Adrenal gland (tissue), 12 donors: ENCODE data around the gene SYMPK. TPM values are rescaled to one million over a fixed set of nuclear protein-coding genes. Genes with fewer than 3 reads are reported as not detected.

Experiments used
- DNase-seq, 7 donors: peaks; one replicate each; pipeline ENCODE4 v3.0.0-alpha.2; 2019 to 2020
- H3K27ac ChIP-seq, 5 donors: fragments of 200-600 bp; sonication (generic) in 4 of 5; 1 replicate in 3 of 5; 2 replicates in 2 of 5; pipeline versions ENCODE4 v1.5.1 to v1.8.0; 2016 to 2020; ENCODE audit warnings: mild to moderate bottlenecking in 1 of 5
- H3K27me3 ChIP-seq: fragments of 200-600 bp; 2 replicates; pipeline ENCODE4 v1.8.0; 2021
- H3K36me3 ChIP-seq, 2 donors: fragments of 200-600 bp; replicated peaks in 1 of 2; 1 replicate in 1 of 2; 2 replicates in 1 of 2; pipeline versions ENCODE4 v1.5.1 to v1.8.0; 2018 to 2022
- H3K4me1 ChIP-seq, 2 donors: fragments of 200-600 bp; replicated peaks in 1 of 2; 1 replicate in 1 of 2; 2 replicates in 1 of 2; pipeline versions ENCODE4 v1.5.1 to v1.8.0; 2018 to 2021
- H3K4me3 ChIP-seq, 4 donors: fragments of 200-600 bp; sonication (generic) in 3 of 4; one replicate each; pipeline ENCODE4 v1.5.1; 2016 to 2018
- H3K9me3 ChIP-seq, 3 donors: fragments of 200-600 bp; sonication (generic) in 1 of 3; replicated peaks in 1 of 3; 1 replicate in 2 of 3; 2 replicates in 1 of 3; pipeline versions ENCODE4 v1.5.1 to v1.8.0; 2016 to 2021
- CTCF ChIP-seq, 6 experiments: fragments of 450-650 bp in 4 of 6; fragments of 200-600 bp in 2 of 6; sonication (generic) in 1 of 6; IDR thresholded peaks; 1 replicate in 5 of 6; 2 replicates in 1 of 6; pipeline versions ENCODE4 v1.5.1 to v1.8.0; 2016 to 2021; ENCODE audit warnings: antibody characterized with exemption in 6 of 6, mild to moderate bottlenecking in 2 of 6, moderate library complexity in 1 of 6
- POLR2A ChIP-seq, 2 donors: fragments of 450-650 bp; IDR thresholded peaks; one replicate each; pipeline ENCODE4 v1.6.1; 2017; ENCODE audit warnings: antibody characterized with exemption in 2 of 2, mild to moderate bottlenecking in 2 of 2, moderate library complexity in 1 of 2
- WGBS, 4 donors: extraction: QIAGEN DNeasy Blood & Tissue Kit in 2 of 4; methylation state at CpG; one replicate each; pipeline versions ENCODE4 v1.1.5 to v1.1.7; 2013 to 2017; 5-methylcytosine and 5-hydroxymethylcytosine counted together
- intact Hi-C, 2 donors: fragments of 100-400 bp; cut with DNase I; formaldehyde crosslinking; loops; one replicate each; pipeline versions ENCODE4 v1.14.1 to v1.15.0; 2022 to 2023
- polyA plus RNA-seq, 3 donors: library from polyadenylated mRNA; stranded (reverse); fragments of 200-250 nt in 2 of 3; fragments of 350-450 nt in 1 of 3; fragmentation: Illumina TruSeq in 1 of 3; extraction: RNeasy Lipid Tissue Mini Kit (QIAGEN cat#74804) in 1 of 3; gene quantifications; one replicate each; pipeline ENCODE4 v1.2.3, GENCODE V29; 2013 to 2014
- total RNA-seq, 9 donors: library from RNA; depleted of rRNA in 4 of 9; stranded (reverse); fragments of >200 nt in 4 of 9; fragments of 120-200 nt in 1 of 9; fragmentation: NEBNext Ultra II Directional in 1 of 9; extraction: Animal tissue kit (Norgen Biotek cat#: 25700) in 1 of 9; gene quantifications; one replicate each; pipeline versions ENCODE4 v1.1.0 to v1.2.4, GENCODE V29; 2013 to 2023
- donor health status: healthy with polysubstance abuse.
- donor health status: Bipolar disorder and iron deficiency.
- donor health status: DM: yes; HTN: yes; CAD: no.
- donor health status: DM: no; HTN: no; CAD: no.
- donor health status: DM: no; HTN: no; CAD: no.
- donor health status: DM: yes; HTN: yes; CAD: no.

The SYMPK gene
- total and polyA plus RNA-seq, 12 donors = 32.2 to 313 (median 51.2) TPM

- intact Hi-C loops = no loop called here
- peak overlapping the region in 1 of 4 donors; percentile 72 for H3K4me3 ChIP-seq
- no peak for DNase-seq
- peaks cover 7 to 27% of the 10 kb centered on the region in 2 donors for H3K4me1 ChIP-seq
- no peak overlapping the region for H3K27ac ChIP-seq
- 24 to 30% (median 26%) methylated on average over 12 of the region's 12 CpGs for WGBS, 4 donors
- TF ChIP-seq CTCF (IDR thresholded peaks at IDR 0.05) (no peak), POLR2A (IDR thresholded peaks at IDR 0.05) (no peak)
- H3K36me3 ChIP-seq = peaks cover 0 to under 1% of the 10 kb centered on the region in 2 donors
- peaks cover 11% of the 10 kb centered on the region for H3K27me3 ChIP-seq
- no peaks in the 10 kb centered on the region for H3K9me3 ChIP-seq
Observed at GRCh38 chr19:45864629-45865082, 1.7 kb upstream of the SYMPK start.

- Histone ChIP-seq H3K4me3 (peak within 1 kb of the TSS in 1 of 4 donors; percentile 72), H3K27ac (no peak within 1 kb of the TSS), H3K4me1 (peaks cover 7 to 27% of the 10 kb centered on the region in 2 donors), H3K36me3 (peaks cover 0 to 7% of the 10 kb centered on the region in 2 donors), H3K9me3 (no peaks in the 10 kb centered on the region), H3K27me3 (peaks cover 11% of the 10 kb centered on the region)
- peak in 1 of 7 donors; percentile 39 for DNase-seq
- TF ChIP-seq CTCF (IDR thresholded peaks at IDR 0.05) (peak; percentile 12 to 61 (median 39)), POLR2A (IDR thresholded peaks at IDR 0.05) (no peak)
- intact Hi-C loops = no loop called here
- 2 to 5% (median 2%) methylated on average over 15 to 71 of the region's 71 CpGs for WGBS, 4 donors
Observed at GRCh38 chr19:45863840-45864628, 1.1 kb upstream of the SYMPK start, which contains the start of gene FOXA3. TSS of gene FOXA3 (plus strand) at chr19:45864326. CDS start at chr19:45864457, 131 bp downstream.

GRCh38 chr19:45863335-45863839 is 440 bp upstream of the SYMPK start:
- H3K27me3 ChIP-seq = peaks cover 11% of the 10 kb centered on the region
- H3K27ac ChIP-seq = no peak overlapping the region
- H3K4me1 ChIP-seq = peaks cover 7 to 27% of the 10 kb centered on the region in 2 donors
- no peaks in the 10 kb centered on the region for H3K9me3 ChIP-seq
- TF ChIP-seq POLR2A (IDR thresholded peaks at IDR 0.05) (no peak), CTCF (IDR thresholded peaks at IDR 0.05) (no peak)
- intact Hi-C loops = no loop called here
- WGBS, 4 donors = 1 to 5% (median 4%) methylated on average over 10 to 22 of the region's 22 CpGs
- DNase-seq = no peak
- H3K36me3 ChIP-seq = peaks cover 0 to 12% of the 10 kb centered on the region in 2 donors
- peak overlapping the region in 1 of 4 donors; percentile 72 for H3K4me3 ChIP-seq

- peaks cover 11% of the 10 kb centered on the region for H3K27me3 ChIP-seq
- peak overlapping the region; percentile 37 to 96 (median 84) for H3K27ac ChIP-seq
- DNase-seq = no peak
- peaks cover 7 to 27% of the 10 kb centered on the region in 2 donors for H3K4me1 ChIP-seq
- H3K36me3 ChIP-seq = peaks cover 0 to 12% of the 10 kb centered on the region in 2 donors
- H3K9me3 ChIP-seq = no peaks in the 10 kb centered on the region
- no peak for TF ChIP-seq POLR2A (IDR thresholded peaks at IDR 0.05)
- no peak for TF ChIP-seq CTCF (IDR thresholded peaks at IDR 0.05)
- 0 to 1% (median 0%) methylated on average over 11 of the region's 11 CpGs for WGBS, 4 donors
- peak overlapping the region in 3 of 4 donors; percentile 50 to 81 (median 72) for H3K4me3 ChIP-seq
- intact Hi-C loops = no loop called here
Observed at GRCh38 chr19:45862271-45862563, 730 bp downstream of the SYMPK start.
